PC-3 (cell line): Measurements from ENCODE around the gene IRF1. TPM values are rescaled to one million over a fixed set of nuclear protein-coding genes. Genes with fewer than 3 reads are reported as not detected.
"Not testable (repeated sequence)": the region's sequence is repeated elsewhere in the genome, so short reads cannot be mapped to it uniquely, and the experiment has no call there.

Source experiments
- ATAC-seq: fragments of 200-7000 bp; cut with Tn5 transposase; 2 replicates; pipeline ENCODE4 v1.9.1; 2020; ENCODE audit warnings: mild to moderate bottlenecking, moderate library complexity
- BruUV-seq: library from RNA; stranded (reverse); fragments of 400-500 nt; replicated peaks from 2 replicates; lab custom pipeline; 2021; lab: Mats Ljungman, UMichigan
- CTCF ChIA-PET: fragments of 300-600 bp; sonication (Branson Sonifier 250); formaldehyde crosslinking; loops from one replicate; lab custom pipeline; 2022; ENCODE audit warnings: antibody characterized with exemption; lab: Charles Lee
- POLR2A ChIA-PET: fragments of 300-600 bp; sonication (Branson Sonifier 250); formaldehyde crosslinking; loops from one replicate; lab custom pipeline; 2022; ENCODE audit warnings: antibody characterized with exemption; ENCODE audit not compliant: unreplicated experiment; lab: Charles Lee
- DNase-seq: peaks from one replicate; pipeline ENCODE4 v3.0.0-alpha.2; 2015
- H2AFZ ChIP-seq: fragments of 300-600 bp; sonication (generic); 2 replicates; pipeline ENCODE4 v1.6.0; 2016; ENCODE audit warnings: antibody characterized with exemption, low read length
- H3F3A ChIP-seq: fragments of 300-600 bp; sonication (generic); one replicate; pipeline ENCODE4 v1.6.0; 2017; ENCODE audit warnings: antibody characterized with exemption, low read length, control low read depth, mild to moderate bottlenecking; ENCODE audit not compliant: unreplicated experiment
- H3K27ac ChIP-seq: fragments of 300-600 bp; sonication (generic); 2 replicates; pipeline ENCODE4 v1.5.1; 2016; ENCODE audit warnings: mild to moderate bottlenecking, low read length
- H3K27me3 ChIP-seq: fragments of 300-600 bp; sonication (generic); 2 replicates; pipeline ENCODE4 v1.6.1; 2016; ENCODE audit warnings: low read length, mixed read lengths
- H3K36me3 ChIP-seq: fragments of 300-600 bp; sonication (generic); 2 replicates; pipeline ENCODE4 v1.6.1; 2016; ENCODE audit warnings: low read depth, mixed run types, low read length, mixed read lengths
- H3K4me1 ChIP-seq: fragments of 300-600 bp; sonication (generic); 2 replicates; pipeline ENCODE4 v1.5.1; 2016; ENCODE audit warnings: low read length; ENCODE audit not compliant: insufficient read depth
- H3K4me2 ChIP-seq: fragments of 300-600 bp; sonication (generic); 2 replicates; pipeline ENCODE4 v1.6.0; 2016; ENCODE audit warnings: low read length
- H3K4me3 ChIP-seq: fragments of 300-600 bp; sonication (generic); 2 replicates; pipeline ENCODE4 v1.5.1; 2016; ENCODE audit warnings: mild to moderate bottlenecking, low read length, mixed read lengths
- H3K79me2 ChIP-seq: fragments of 300-600 bp; sonication (generic); 2 replicates; pipeline ENCODE4 v1.6.1; 2017; ENCODE audit warnings: low read length, mixed read lengths
- H3K9ac ChIP-seq: fragments of 300-600 bp; sonication (generic); 2 replicates; pipeline ENCODE4 v1.6.0; 2016; ENCODE audit warnings: mild to moderate bottlenecking, low read length
- H3K9me2 ChIP-seq: fragments of 300-600 bp; sonication (generic); replicated peaks from 2 replicates; pipeline ENCODE4 v1.6.1; 2016; ENCODE audit warnings: mixed run types, low read length, mixed read lengths
- H3K9me3 ChIP-seq: fragments of 300-600 bp; sonication (generic); 2 replicates; pipeline ENCODE4 v1.6.1; 2016; ENCODE audit warnings: low read length, mixed read lengths
- H4K20me1 ChIP-seq: fragments of 300-600 bp; sonication (generic); 2 replicates; pipeline ENCODE4 v1.6.1; 2016; ENCODE audit warnings: low read length, mixed read lengths
- EZH2 ChIP-seq: fragments of 300-600 bp; sonication (generic); IDR thresholded peaks from one replicate; pipeline ENCODE4 v1.6.1; 2017; ENCODE audit warnings: antibody characterized with exemption, mild to moderate bottlenecking, low read length; ENCODE audit not compliant: unreplicated experiment
- EZH2phosphoT487 ChIP-seq: fragments of 300-600 bp; sonication (generic); IDR thresholded peaks from 2 replicates; pipeline ENCODE4 v1.6.1; 2018; ENCODE audit warnings: mild to moderate bottlenecking, antibody characterized with exemption, low read length, borderline replicate concordance
- intact Hi-C: fragments of 100-400 bp; cut with micrococcal nuclease; formaldehyde crosslinking; loops from 2 replicates; pipeline ENCODE4 v1.9.0; 2023
- total RNA-seq: library from RNA; depleted of rRNA; stranded (reverse); fragments of >200 nt; gene quantifications from 2 replicates; pipeline ENCODE4 v1.2.3, GENCODE V29; 2014
- TF ChIP-seq, protein P1 (sequence below): fragments of 300-600 bp; sonication (generic); conservative IDR thresholded peaks from 2 replicates; pipeline ENCODE4 v1.5.1; 2017; ENCODE audit warnings: antibody characterized with exemption, low read depth, mild to moderate bottlenecking, low read length

The IRF1 gene
- total RNA-seq, 1 experiment from 2014 or later: 21.1 TPM

DNA sequence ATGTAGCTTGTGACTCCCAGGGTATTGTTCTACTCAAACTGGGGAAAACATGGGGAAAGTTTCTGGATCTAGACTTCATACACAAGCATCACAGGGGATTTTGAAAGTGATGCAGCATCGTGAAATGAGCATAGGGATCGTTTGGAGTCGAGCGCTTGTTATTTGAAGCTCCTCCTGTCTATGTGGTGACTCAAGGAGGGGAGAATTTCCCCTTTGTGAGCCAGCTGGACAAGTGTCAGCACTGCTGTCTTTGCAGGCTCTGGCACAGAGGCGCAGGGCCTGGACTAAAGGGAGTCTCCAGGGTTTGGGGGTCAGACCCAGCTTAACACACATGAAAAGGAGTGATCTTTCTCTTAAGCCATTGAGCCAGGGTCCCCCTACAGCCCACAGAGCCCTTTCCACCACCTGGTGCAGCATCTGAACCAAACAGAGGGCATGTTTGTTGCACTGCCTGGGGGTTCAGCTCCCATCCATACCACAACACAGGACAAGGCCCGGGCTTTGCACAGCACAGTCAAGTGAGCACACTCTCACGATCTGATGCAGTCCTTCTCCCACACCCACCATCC is 51.0 kb downstream of the IRF1 start:
- H2AFZ ChIP-seq: no peak overlapping the region
- H4K20me1 ChIP-seq: no peaks in the 10 kb centered on the region
- H3K36me3 ChIP-seq: no peaks in the 10 kb centered on the region
- H3K27me3 ChIP-seq: no peaks in the 10 kb centered on the region
- DNase-seq (peak; percentile 46), ATAC-seq (peak; percentile 89)
- no peak overlapping the region for H3K27ac ChIP-seq
- no peaks in the 10 kb centered on the region for H3K79me2 ChIP-seq
- no peak overlapping the region for H3K9ac ChIP-seq
- ChIA-PET POLR2A (interaction anchor here (0.6 kb wide), 1 partner anchor 57 kb away, joined by 3 read pairs; no protein-coding TSS in a partner anchor), CTCF (interaction anchor here (0.6 kb wide), 1 partner anchor 345 kb away, joined by 3 read pairs; no protein-coding TSS in a partner anchor)
- no peaks in the 10 kb centered on the region for H3F3A ChIP-seq
- BruUV-seq: no TSS peak
- no peaks in the 10 kb centered on the region for H3K9me3 ChIP-seq
- TF ChIP-seq EZH2: no peak
- TF ChIP-seq EZH2phosphoT487: no peak
- TF ChIP-seq, protein P1, sequence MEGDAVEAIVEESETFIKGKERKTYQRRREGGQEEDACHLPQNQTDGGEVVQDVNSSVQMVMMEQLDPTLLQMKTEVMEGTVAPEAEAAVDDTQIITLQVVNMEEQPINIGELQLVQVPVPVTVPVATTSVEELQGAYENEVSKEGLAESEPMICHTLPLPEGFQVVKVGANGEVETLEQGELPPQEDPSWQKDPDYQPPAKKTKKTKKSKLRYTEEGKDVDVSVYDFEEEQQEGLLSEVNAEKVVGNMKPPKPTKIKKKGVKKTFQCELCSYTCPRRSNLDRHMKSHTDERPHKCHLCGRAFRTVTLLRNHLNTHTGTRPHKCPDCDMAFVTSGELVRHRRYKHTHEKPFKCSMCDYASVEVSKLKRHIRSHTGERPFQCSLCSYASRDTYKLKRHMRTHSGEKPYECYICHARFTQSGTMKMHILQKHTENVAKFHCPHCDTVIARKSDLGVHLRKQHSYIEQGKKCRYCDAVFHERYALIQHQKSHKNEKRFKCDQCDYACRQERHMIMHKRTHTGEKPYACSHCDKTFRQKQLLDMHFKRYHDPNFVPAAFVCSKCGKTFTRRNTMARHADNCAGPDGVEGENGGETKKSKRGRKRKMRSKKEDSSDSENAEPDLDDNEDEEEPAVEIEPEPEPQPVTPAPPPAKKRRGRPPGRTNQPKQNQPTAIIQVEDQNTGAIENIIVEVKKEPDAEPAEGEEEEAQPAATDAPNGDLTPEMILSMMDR: no peak
- intact Hi-C loops: no loop called here
- H3K4me2 ChIP-seq: no peak overlapping the region; the same call in 1 of the 2 replicates
- H3K4me1 ChIP-seq: peaks cover 4% of the 10 kb centered on the region; the same call in 1 of the 2 replicates
- no peak overlapping the region for H3K4me3 ChIP-seq
- no peaks in the 10 kb centered on the region for H3K9me2 ChIP-seq

DNA sequence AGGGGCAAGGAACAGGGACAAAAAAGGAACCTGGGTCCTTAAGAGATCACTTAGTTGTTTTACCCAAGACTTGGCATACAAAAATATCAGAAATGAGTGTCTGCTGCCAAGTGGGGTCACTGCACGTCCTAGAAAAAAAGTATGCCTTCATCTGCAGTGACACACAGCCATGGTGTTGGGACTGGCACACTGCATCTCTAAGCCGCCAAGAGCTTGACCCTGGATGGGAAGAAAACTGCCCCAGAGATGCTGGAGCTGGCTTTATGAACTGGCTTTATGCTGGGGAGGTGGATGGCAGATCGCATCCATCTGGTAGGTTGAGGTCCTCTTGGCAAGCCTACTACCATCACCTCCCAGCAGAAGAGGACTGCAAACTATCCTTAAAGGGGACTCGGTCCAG is 51.7 kb downstream of the IRF1 start:
- ChIA-PET CTCF (no interaction called here), POLR2A (no interaction called here)
- Histone ChIP-seq H3K4me3 (no peak overlapping the region), H3K4me2 (no peak overlapping the region), H3K9me2 (no peaks in the 10 kb centered on the region), H3K27me3 (no peaks in the 10 kb centered on the region), H3K79me2 (no peaks in the 10 kb centered on the region), H3K9ac (no peak overlapping the region), H3K9me3 (no peaks in the 10 kb centered on the region), H3K36me3 (no peaks in the 10 kb centered on the region), H4K20me1 (no peaks in the 10 kb centered on the region), H2AFZ (no peak overlapping the region), H3K27ac (no peak overlapping the region), H3K4me1 (peaks cover 4% of the 10 kb centered on the region; the same call in 1 of the 2 replicates), H3F3A (no peaks in the 10 kb centered on the region)
- no TSS peak for BruUV-seq
- no peak for TF ChIP-seq EZH2
- TF ChIP-seq, protein P1: no peak
- DNase-seq: no peak
- no peak for ATAC-seq
- intact Hi-C loops: no loop called here

DNA sequence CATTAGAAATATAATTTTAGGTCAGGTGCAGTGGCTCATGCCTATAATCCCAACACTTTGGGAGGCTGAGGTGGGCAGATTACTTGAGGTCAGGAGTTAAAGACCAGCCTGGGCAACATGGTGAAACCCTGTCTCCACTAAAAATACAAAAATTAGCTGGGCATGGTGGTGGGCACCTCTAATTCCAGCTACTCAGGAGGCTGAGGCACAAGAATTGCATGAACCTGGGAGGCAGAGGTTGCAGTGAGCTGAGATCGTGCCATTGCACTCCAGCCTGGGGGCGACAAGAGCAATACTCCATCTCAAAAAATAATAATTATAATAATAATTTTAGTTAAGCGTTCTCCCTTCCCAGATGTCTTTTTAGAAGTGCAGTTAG is 52.3 kb downstream of the IRF1 start:
- CTCF ChIA-PET, H3K4me1 ChIP-seq, H3K9me3 ChIP-seq, H3K36me3 ChIP-seq, H4K20me1 ChIP-seq, H3K4me3 ChIP-seq, H3K79me2 ChIP-seq, BruUV-seq, ATAC-seq, DNase-seq, H3K4me2 ChIP-seq, H3F3A ChIP-seq, H3K9ac ChIP-seq, H3K27ac ChIP-seq, H3K27me3 ChIP-seq, H3K9me2 ChIP-seq, intact Hi-C loops, H2AFZ ChIP-seq: not testable (repeated sequence)
- POLR2A ChIA-PET: interaction anchor here (0.6 kb wide), 1 partner anchor 54 kb away, joined by 3 read pairs; no protein-coding TSS in a partner anchor
